Spleen (tissue), 13 donors: Measurements from ENCODE around the gene SRGAP3. TPM values are rescaled to one million over a fixed set of nuclear protein-coding genes. Genes with fewer than 3 reads are reported as not detected.
"Not testable (repeated sequence)": the region's sequence is repeated elsewhere in the genome, so short reads cannot be mapped to it uniquely, and the experiment has no call there.

Experiments used
- DNase-seq: peaks from one replicate; pipeline ENCODE4 v3.0.0-alpha.2; 2020
- H3K27ac ChIP-seq, 8 donors: fragments of 200-600 bp; sonication (generic) in 7 of 8; 1 replicate in 4 of 8; 2 replicates in 4 of 8; pipeline versions ENCODE4 v1.5.0 to v1.8.0; 2016 to 2021; ENCODE audit warnings: inconsistent platforms in 4 of 8, mild to moderate bottlenecking in 4 of 8, moderate library complexity in 1 of 8
- H3K27me3 ChIP-seq, 7 donors: fragments of 200-600 bp; sonication (generic) in 6 of 7; replicated peaks in 1 of 7; 1 replicate in 4 of 7; 2 replicates in 3 of 7; pipeline versions ENCODE4 v1.5.0 to v1.8.0; 2016 to 2021; ENCODE audit warnings: inconsistent platforms in 3 of 7, mild to moderate bottlenecking in 1 of 7
- H3K36me3 ChIP-seq, 6 donors: fragments of 200-600 bp; sonication (generic) in 5 of 6; 1 replicate in 4 of 6; 2 replicates in 2 of 6; pipeline versions ENCODE4 v1.5.0 to v1.8.0; 2016 to 2021; ENCODE audit warnings: inconsistent platforms in 2 of 6
- H3K4me1 ChIP-seq, 6 donors: fragments of 200-600 bp; sonication (generic) in 5 of 6; 1 replicate in 3 of 6; 2 replicates in 3 of 6; pipeline versions ENCODE4 v1.5.0 to v1.8.0; 2016 to 2021; ENCODE audit warnings: inconsistent platforms in 3 of 6
- H3K4me3 ChIP-seq, 8 donors: fragments of 200-600 bp; sonication (generic) in 7 of 8; 1 replicate in 4 of 8; 2 replicates in 4 of 8; pipeline versions ENCODE4 v1.5.0 to v1.8.0; 2016 to 2021; ENCODE audit warnings: inconsistent platforms in 4 of 8, mild to moderate bottlenecking in 4 of 8, moderate library complexity in 2 of 8
- H3K9me3 ChIP-seq, 8 donors: fragments of 200-600 bp; sonication (generic) in 7 of 8; 1 replicate in 4 of 8; 2 replicates in 4 of 8; pipeline versions ENCODE4 v1.5.0 to v1.8.0; 2016 to 2021; ENCODE audit warnings: inconsistent platforms in 4 of 8
- POLR2A ChIP-seq, 3 donors: fragments of 450-650 bp; IDR thresholded peaks; one replicate each; pipeline ENCODE4 v1.5.1; 2017; ENCODE audit warnings: antibody characterized with exemption in 3 of 3, mild to moderate bottlenecking in 1 of 3
- POLR2AphosphoS5 ChIP-seq, 3 donors: sonication (generic); formaldehyde crosslinking; IDR thresholded peaks; one replicate each; pipeline ENCODE4 v1.5.1; 2017; ENCODE audit warnings: antibody characterized with exemption in 3 of 3
- whole genome bisulfite sequencing, 5 donors: extraction: QIAGEN DNeasy Blood & Tissue Kit in 3 of 5; methylation state at CpG; one replicate each; pipeline versions ENCODE4 v1.1.5 to v1.1.7; 2013 to 2018; 5-methylcytosine and 5-hydroxymethylcytosine counted together
- intact Hi-C: fragments of 100-400 bp; cut with DNase I; formaldehyde crosslinking; loops from one replicate; pipeline ENCODE4 v1.15.0; 2023; ENCODE audit warnings: low total_unique reads
- long read RNA-seq, 2 donors: transcript quantifications; one replicate each; lab custom pipeline, GENCODE V29; 2026
- polyA plus RNA-seq, 3 donors: library from polyadenylated mRNA; stranded (reverse); fragments of 200-250 nt; gene quantifications; one replicate each; pipeline ENCODE4 v1.2.1, GENCODE V29; 2013
- total RNA-seq, 7 donors: library from RNA; depleted of rRNA in 3 of 7; stranded (reverse); fragments of >200 nt in 3 of 7; fragmentation: NEBNext Ultra II Directional in 4 of 7; extraction: Animal tissue kit (Norgen Biotek cat#: 25700) in 4 of 7; gene quantifications; one replicate each; pipeline versions ENCODE4 v1.1.0 to v1.2.1, GENCODE V29; 2016 to 2021
- TF ChIP-seq, protein P1 (sequence below), 11 experiments: fragments of 200-600 bp in 7 of 11; fragments of 450-650 bp in 4 of 11; sonication (generic) in 4 of 11; IDR thresholded peaks in 8 of 11; conservative IDR thresholded peaks in 3 of 11; 1 replicate in 7 of 11; 2 replicates in 4 of 11; pipeline versions ENCODE4 v1.4.0 to v1.8.0; 2016 to 2021; ENCODE audit warnings: antibody characterized with exemption in 11 of 11, inconsistent platforms in 4 of 11, mild to moderate bottlenecking in 1 of 11
- donor health status: healthy with polysubstance abuse.
- donor health status: DM: no; HTN: no; CAD: no; lungs with moderate emphysema.
- donor health status: DM: no; HTN: no; CAD: no.
- donor health status: Bipolar disorder and iron deficiency.
- donor health status: healthy.
- donor health status: DM: no; HTN: no; CAD: no.
- donor health status: DM: yes; HTN: yes; CAD: no.

The SRGAP3 gene
- total RNA-seq (10 to 100 TPM in 2 of 7 donors, 1 to 10 TPM in 5; 4.6 to 10.3 (median 7.0) TPM), polyA plus RNA-seq (1 to 10 TPM in 1 of 3 donors, under 1 TPM in 2; 0.54 to 1.3 (median 0.74) TPM)
- long read RNA-seq, donor 1, result 0 reads
- long read RNA-seq, donor 2, result 0 reads

DNA sequence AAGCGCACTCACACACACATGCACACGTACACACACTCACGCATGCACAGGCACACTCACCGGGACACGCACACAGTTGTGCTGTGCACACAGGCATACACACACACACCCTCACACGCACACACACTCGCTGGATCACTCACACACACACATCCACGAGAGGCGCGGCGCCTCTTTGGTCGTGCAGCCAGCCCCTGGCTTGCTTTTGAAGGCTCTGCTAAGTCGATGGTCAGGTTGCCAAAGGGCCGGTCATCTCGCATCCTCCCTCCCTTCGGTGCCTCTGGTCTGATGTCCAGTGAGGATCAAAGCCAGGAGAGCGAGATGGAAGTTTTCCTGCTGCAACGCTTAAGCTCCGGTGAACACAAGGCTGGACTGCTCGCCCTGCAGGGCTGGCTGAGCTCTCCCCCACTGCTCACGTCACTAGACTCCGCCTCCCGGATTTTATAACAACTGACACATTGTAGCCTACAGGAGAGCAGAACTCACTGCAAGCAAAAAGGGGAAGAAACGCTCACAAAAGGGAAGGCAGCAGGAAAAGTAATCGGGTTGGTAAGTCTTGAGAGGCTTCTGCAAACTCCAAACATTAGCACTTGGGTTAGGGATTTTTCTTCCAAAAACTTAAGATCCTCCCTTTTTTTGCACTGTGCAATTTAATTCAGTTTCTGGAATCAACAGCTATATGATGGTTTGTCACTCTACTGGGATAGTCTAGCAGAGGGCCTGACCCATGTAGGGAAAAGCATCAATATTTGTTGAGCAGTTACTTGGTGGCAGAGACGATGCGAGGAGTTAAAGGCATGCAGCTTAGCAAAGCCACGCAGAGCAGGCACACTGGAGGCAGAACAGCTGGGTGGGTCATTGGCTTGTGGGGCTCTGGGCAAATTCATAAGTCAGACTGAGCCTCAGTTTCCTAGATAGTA is at the start of gene SRGAP3:
Gene SRGAP3 (minus strand): TSS at position 374 of the 920 bp plus-strand sequence. CDS start 695 bp downstream, outside the sequence.
- DNase-seq, result peak; percentile 90
- Histone ChIP-seq H3K36me3 (no peaks in the 10 kb centered on the region), H3K27me3 (no peaks in the 10 kb centered on the region), H3K4me3 (peak within 1 kb of the TSS; percentile 23 to 81 (median 50)), H3K9me3 (no peaks in the 10 kb centered on the region), H3K4me1 (peaks cover 0 to 32% (median 20%) of the 10 kb centered on the region in 6 donors), H3K27ac (peak within 1 kb of the TSS in 5 of 8 donors; percentile 8 to 39 (median 33))
- 3 to 5% (median 4%) methylated on average over 27 to 28 of the region's 28 CpGs for WGBS, 5 donors
- intact Hi-C loops, result no loop called here
- TF ChIP-seq, protein P1, sequence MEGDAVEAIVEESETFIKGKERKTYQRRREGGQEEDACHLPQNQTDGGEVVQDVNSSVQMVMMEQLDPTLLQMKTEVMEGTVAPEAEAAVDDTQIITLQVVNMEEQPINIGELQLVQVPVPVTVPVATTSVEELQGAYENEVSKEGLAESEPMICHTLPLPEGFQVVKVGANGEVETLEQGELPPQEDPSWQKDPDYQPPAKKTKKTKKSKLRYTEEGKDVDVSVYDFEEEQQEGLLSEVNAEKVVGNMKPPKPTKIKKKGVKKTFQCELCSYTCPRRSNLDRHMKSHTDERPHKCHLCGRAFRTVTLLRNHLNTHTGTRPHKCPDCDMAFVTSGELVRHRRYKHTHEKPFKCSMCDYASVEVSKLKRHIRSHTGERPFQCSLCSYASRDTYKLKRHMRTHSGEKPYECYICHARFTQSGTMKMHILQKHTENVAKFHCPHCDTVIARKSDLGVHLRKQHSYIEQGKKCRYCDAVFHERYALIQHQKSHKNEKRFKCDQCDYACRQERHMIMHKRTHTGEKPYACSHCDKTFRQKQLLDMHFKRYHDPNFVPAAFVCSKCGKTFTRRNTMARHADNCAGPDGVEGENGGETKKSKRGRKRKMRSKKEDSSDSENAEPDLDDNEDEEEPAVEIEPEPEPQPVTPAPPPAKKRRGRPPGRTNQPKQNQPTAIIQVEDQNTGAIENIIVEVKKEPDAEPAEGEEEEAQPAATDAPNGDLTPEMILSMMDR (IDR thresholded peaks at IDR 0.05 in 8 of 11, conservative IDR thresholded peaks at IDR 0.05 in 3 of 11), result peak in 10 of 11 experiments; percentile 4 to 61 (median 43)
- peak in 2 of 3 donors; percentile 46 to 71 for TF ChIP-seq POLR2AphosphoS5 (IDR thresholded peaks at IDR 0.05)
- no peak for TF ChIP-seq POLR2A (IDR thresholded peaks at IDR 0.05)

GRCh38 chr3:9298236-9298635 is 48.8 kb upstream of the SRGAP3 start:
- Histone ChIP-seq H3K36me3 (no peaks in the 10 kb centered on the region), H3K4me3 (no peak overlapping the region), H3K27me3 (peaks cover 0 to 8% (median 0%) of the 10 kb centered on the region in 7 donors), H3K9me3 (no peaks in the 10 kb centered on the region), H3K27ac (no peak overlapping the region), H3K4me1 (peaks cover 0 to 9% (median 6%) of the 10 kb centered on the region in 6 donors)
- TF ChIP-seq POLR2A (IDR thresholded peaks at IDR 0.05) (no peak), POLR2AphosphoS5 (IDR thresholded peaks at IDR 0.05) (no peak)
- TF ChIP-seq, protein P1 (IDR thresholded peaks at IDR 0.05 in 8 of 11, conservative IDR thresholded peaks at IDR 0.05 in 3 of 11), result no peak
- DNase-seq, result no peak
- intact Hi-C loops, result no loop called here

DNA sequence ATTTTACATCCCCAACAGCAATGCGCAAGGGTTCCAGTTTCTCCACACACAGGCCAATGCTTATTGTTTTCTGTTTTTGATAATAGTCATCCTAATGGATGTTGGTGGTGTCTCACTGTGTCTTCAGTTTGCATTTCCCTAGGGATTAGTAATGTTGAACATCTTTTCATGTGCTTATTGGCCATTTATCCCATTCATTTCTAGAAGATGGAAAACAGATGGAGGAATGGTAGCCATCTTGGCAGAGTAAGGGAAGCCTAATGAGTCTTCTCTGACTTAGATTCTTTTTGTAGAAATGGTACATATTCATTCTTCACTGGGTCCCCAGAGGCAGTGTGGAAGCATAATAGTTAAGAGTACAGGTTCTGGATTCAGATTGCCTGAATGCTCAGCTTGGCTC is 46.8 kb upstream of the SRGAP3 start:
- 93 to 100% (median 96%) methylated on average over 1 of the region's 1 CpG for WGBS, 5 donors
- Histone ChIP-seq H3K4me3 (no peak overlapping the region), H3K9me3 (no peaks in the 10 kb centered on the region), H3K4me1 (no peaks in the 10 kb centered on the region), H3K27me3 (no peaks in the 10 kb centered on the region), H3K27ac (no peak overlapping the region), H3K36me3 (no peaks in the 10 kb centered on the region)
- intact Hi-C loops, result no loop called here
- DNase-seq, result no peak
- TF ChIP-seq, protein P1 (IDR thresholded peaks at IDR 0.05 in 8 of 11, conservative IDR thresholded peaks at IDR 0.05 in 3 of 11), result no peak
- no peak for TF ChIP-seq POLR2AphosphoS5 (IDR thresholded peaks at IDR 0.05)
- TF ChIP-seq POLR2A (IDR thresholded peaks at IDR 0.05), result no peak

GRCh38 chr3:9295007-9295406 is 45.6 kb upstream of the SRGAP3 start:
- H3K4me3 ChIP-seq, result no peak overlapping the region
- H3K36me3 ChIP-seq, result no peaks in the 10 kb centered on the region
- TF ChIP-seq, protein P1 (IDR thresholded peaks at IDR 0.05 in 8 of 11, conservative IDR thresholded peaks at IDR 0.05 in 3 of 11), result no peak
- TF ChIP-seq POLR2AphosphoS5 (IDR thresholded peaks at IDR 0.05) (no peak), POLR2A (IDR thresholded peaks at IDR 0.05) (no peak)
- intact Hi-C loops, result no loop called here
- H3K27me3 ChIP-seq, result no peaks in the 10 kb centered on the region
- H3K9me3 ChIP-seq, result no peaks in the 10 kb centered on the region
- no peak overlapping the region for H3K27ac ChIP-seq
- no peak for DNase-seq
- H3K4me1 ChIP-seq, result no peaks in the 10 kb centered on the region

GRCh38 chr3:9293953-9294352 is 44.5 kb upstream of the SRGAP3 start:
- H3K36me3 ChIP-seq, H3K4me1 ChIP-seq, DNase-seq, H3K27me3 ChIP-seq, intact Hi-C loops, H3K9me3 ChIP-seq, H3K4me3 ChIP-seq, H3K27ac ChIP-seq: not testable (repeated sequence)
- WGBS, 5 donors, result 82 to 93% (median 88%) methylated on average over 2 of the region's 2 CpGs
